Stimulated activated naive CD8-positive, alpha-beta T cell treated with anti-CD3 and anti-CD28 coated beads, Interleukin-15, Interleukin-2, amounts not matched to agents 100 ng/mL and 50 ng/mL, for 24 hours (primary cell): ENCODE measurements around the gene CROCC2.

Experiments used
- H3K27ac Mint-ChIP-seq: one replicate; pipeline ENCODE4 v1.8.0; 2021; ENCODE audit warnings: mild to moderate bottlenecking, mixed read lengths
- H3K27me3 Mint-ChIP-seq: one replicate; pipeline ENCODE4 v1.8.0; 2021; ENCODE audit warnings: mixed read lengths
- H3K36me3 Mint-ChIP-seq: one replicate; pipeline ENCODE4 v1.8.0; 2021; ENCODE audit warnings: low read depth, mixed read lengths
- H3K4me1 Mint-ChIP-seq: one replicate; pipeline ENCODE4 v1.8.0; 2021; ENCODE audit warnings: low read depth, mixed read lengths
- H3K4me3 Mint-ChIP-seq: one replicate; pipeline ENCODE4 v1.8.0; 2021; ENCODE audit warnings: mild to moderate bottlenecking, mixed read lengths
- H3K9me3 Mint-ChIP-seq: one replicate; pipeline ENCODE4 v1.8.0; 2021; ENCODE audit warnings: mixed read lengths

CROCC2 gene

GRCh38 chr2:240956935-240957655, 51.0 kb downstream of the CROCC2 start:
- no peaks in the 10 kb centered on the region for H3K9me3 Mint-ChIP-seq
- no peak overlapping the region for H3K4me3 Mint-ChIP-seq
- no peak overlapping the region for H3K27ac Mint-ChIP-seq
- H3K27me3 Mint-ChIP-seq: no peaks in the 10 kb centered on the region
- no peaks in the 10 kb centered on the region for H3K4me1 Mint-ChIP-seq
- no peaks in the 10 kb centered on the region for H3K36me3 Mint-ChIP-seq

- H3K4me1 Mint-ChIP-seq: no peaks in the 10 kb centered on the region
- H3K9me3 Mint-ChIP-seq: no peaks in the 10 kb centered on the region
- no peak overlapping the region for H3K4me3 Mint-ChIP-seq
- no peaks in the 10 kb centered on the region for H3K36me3 Mint-ChIP-seq
- H3K27ac Mint-ChIP-seq: no peak overlapping the region
- H3K27me3 Mint-ChIP-seq: no peaks in the 10 kb centered on the region
Measured at GRCh38 chr2:240957656-240958365, 51.7 kb downstream of the CROCC2 start.

DNA sequence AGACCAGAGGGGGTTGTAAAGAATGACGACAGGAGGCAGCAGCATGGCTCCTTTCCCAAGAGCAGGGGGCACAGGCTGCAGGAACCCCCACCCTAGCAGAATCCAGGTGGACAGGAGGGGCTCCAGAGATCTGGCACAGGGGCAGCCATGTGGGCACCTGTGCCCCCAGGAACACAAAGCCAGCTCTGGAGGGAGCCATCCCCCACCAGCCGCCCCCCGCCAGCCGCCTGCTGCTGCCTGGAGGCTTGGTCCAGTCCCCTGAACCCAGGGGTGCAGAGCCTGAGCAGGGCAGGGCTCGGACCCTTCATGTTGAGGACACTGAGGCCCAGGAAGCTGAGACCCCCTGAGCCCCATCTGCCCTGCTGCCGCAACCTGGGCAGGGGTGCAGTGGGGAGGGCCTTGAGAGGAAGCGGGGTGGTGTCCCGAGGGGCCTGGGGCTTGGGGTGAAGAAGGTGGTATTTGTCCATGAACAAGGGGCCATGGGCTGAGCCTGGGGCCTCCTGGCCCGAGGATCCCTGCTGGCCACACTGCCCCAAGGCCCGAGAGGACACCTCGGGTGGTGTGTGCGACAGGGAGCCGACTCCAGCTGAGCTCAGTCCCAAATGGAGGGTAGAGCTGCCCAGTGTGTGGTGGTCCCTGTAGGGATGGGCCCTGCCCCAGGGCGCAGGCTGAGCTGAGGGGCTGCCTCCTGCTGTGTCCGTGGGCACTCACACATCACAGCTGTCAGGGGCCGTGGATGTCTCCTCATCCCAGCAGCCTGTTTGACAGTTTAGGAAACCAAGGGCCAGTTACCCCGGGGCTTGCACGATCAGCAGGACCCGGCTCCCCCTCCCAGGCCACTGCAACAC, 52.5 kb downstream of the CROCC2 start:
- Mint-ChIP-seq H3K4me1 (no peaks in the 10 kb centered on the region), H3K4me3 (no peak overlapping the region), H3K9me3 (no peaks in the 10 kb centered on the region), H3K27ac (no peak overlapping the region), H3K36me3 (no peaks in the 10 kb centered on the region), H3K27me3 (no peaks in the 10 kb centered on the region)

- Mint-ChIP-seq H3K27ac (no peak overlapping the region), H3K4me3 (no peak overlapping the region), H3K9me3 (no peaks in the 10 kb centered on the region), H3K27me3 (no peaks in the 10 kb centered on the region), H3K4me1 (no peaks in the 10 kb centered on the region), H3K36me3 (no peaks in the 10 kb centered on the region)
Measured at GRCh38 chr2:240959214-240959940, 53.2 kb downstream of the CROCC2 start.

DNA sequence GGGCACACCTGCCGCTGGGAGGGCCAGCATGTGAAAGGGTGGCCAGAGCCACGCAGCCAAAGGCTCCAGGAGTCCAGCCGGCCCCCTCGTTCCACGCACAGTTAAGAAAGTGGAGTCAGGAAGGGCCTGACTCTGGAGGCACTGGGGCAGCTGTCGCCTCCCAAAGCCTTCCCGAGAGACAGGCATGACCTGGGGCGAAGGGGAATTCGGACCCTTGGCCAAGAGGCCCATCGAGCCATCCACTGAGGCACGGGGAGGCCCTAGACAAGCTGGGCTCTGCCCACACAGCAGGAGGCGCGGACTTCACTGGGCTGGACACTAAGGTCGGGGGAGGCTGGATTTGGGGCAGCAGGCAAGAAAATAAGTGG, 53.8 kb downstream of the CROCC2 start:
- Mint-ChIP-seq H3K27ac (no peak overlapping the region), H3K4me1 (no peaks in the 10 kb centered on the region), H3K4me3 (no peak overlapping the region), H3K27me3 (no peaks in the 10 kb centered on the region), H3K36me3 (no peaks in the 10 kb centered on the region), H3K9me3 (no peaks in the 10 kb centered on the region)

DNA sequence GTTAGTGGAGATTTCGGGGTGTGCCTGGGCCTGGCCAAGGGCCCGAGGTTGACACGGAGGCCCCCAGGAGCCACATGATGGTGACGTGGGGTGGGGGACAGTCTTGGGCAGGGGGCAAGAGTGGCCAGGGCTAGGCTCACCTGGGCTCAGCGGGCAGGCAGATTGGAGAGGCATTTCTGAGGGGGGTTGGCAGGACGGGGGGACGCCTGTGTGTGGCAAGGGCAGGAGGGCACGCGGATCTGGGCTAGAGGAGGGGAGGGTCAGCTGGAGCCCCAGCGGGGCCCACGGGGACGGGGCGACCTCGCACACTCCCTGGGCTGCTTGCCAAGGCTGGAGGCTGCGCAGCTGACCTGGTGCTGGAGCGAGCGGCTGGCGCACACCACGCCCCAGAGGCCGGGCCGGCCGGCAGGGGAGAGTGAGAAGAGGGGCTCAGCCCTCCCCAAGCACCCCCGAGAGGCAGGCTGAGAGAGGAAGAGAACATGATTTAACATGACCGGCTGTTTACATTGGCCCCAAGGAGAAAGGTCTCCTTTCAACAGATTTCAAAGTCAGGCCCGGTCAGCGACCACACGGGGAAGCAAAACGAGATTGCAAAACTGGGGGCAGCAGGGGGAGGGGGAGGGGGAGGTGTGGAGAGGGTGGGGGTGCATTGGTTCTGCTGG, 54.3 kb downstream of the CROCC2 start:
- H3K9me3 Mint-ChIP-seq: no peaks in the 10 kb centered on the region
- no peaks in the 10 kb centered on the region for H3K36me3 Mint-ChIP-seq
- H3K4me1 Mint-ChIP-seq: no peaks in the 10 kb centered on the region
- no peak overlapping the region for H3K4me3 Mint-ChIP-seq
- no peak overlapping the region for H3K27ac Mint-ChIP-seq
- H3K27me3 Mint-ChIP-seq: no peaks in the 10 kb centered on the region

DNA sequence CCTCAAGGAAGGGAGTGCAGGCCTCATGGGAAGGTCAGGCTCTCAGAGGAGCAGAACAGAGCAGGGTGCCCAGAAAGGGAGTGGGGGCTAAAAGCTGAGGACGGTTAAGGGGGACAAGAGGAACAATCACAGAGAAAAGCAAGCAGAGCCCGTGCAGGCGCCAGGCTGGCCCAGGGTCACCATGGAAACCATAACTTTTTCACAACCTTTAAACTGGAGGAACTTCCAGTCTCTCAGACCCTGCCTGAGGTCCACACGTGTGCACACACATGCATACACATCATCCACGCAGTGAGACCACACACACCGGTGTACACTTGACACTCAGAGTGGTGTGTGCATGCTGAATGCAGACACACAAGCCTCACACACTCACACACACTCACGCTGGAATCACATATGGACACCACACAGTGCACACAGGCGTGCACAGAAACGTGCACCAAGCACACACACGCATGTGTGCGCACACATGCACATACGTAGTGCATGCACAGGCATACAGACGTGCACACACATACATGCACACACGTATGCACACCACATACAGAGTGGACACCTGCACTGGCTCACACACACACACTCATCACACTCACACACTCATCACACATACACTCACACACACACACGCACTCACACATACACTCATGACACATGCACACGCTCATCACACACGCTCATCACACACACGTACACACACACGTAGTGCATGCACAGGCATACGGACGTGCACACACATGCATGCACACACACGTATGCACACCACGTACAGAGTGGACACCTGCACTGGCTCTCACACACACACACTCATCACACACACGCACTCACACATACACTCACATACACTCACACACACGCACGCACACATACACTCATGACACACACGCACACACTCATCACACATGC, 55.1 kb downstream of the CROCC2 start:
- no peaks in the 10 kb centered on the region for H3K27me3 Mint-ChIP-seq
- H3K4me3 Mint-ChIP-seq: no peak overlapping the region
- no peaks in the 10 kb centered on the region for H3K9me3 Mint-ChIP-seq
- H3K27ac Mint-ChIP-seq: no peak overlapping the region
- no peaks in the 10 kb centered on the region for H3K36me3 Mint-ChIP-seq
- no peaks in the 10 kb centered on the region for H3K4me1 Mint-ChIP-seq

DNA sequence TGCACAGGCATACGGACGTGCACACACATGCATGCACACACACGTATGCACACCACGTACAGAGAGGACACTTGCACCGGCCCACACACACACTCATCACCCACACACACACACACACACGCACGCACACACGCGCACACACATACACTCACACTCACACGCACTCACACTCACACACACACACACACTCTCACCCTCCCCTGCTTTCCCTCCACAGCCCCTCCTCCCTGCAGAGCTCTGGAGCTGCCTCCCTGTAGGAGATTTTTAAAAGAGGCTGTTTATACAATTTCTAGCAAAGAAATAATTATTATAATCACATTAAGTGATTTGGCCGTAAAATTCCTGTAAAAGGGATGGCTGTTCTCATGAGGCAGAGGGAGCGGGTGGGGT, 55.8 kb downstream of the CROCC2 start:
- no peaks in the 10 kb centered on the region for H3K36me3 Mint-ChIP-seq
- no peak overlapping the region for H3K4me3 Mint-ChIP-seq
- no peak overlapping the region for H3K27ac Mint-ChIP-seq
- no peaks in the 10 kb centered on the region for H3K27me3 Mint-ChIP-seq
- H3K4me1 Mint-ChIP-seq: no peaks in the 10 kb centered on the region
- H3K9me3 Mint-ChIP-seq: no peaks in the 10 kb centered on the region

DNA sequence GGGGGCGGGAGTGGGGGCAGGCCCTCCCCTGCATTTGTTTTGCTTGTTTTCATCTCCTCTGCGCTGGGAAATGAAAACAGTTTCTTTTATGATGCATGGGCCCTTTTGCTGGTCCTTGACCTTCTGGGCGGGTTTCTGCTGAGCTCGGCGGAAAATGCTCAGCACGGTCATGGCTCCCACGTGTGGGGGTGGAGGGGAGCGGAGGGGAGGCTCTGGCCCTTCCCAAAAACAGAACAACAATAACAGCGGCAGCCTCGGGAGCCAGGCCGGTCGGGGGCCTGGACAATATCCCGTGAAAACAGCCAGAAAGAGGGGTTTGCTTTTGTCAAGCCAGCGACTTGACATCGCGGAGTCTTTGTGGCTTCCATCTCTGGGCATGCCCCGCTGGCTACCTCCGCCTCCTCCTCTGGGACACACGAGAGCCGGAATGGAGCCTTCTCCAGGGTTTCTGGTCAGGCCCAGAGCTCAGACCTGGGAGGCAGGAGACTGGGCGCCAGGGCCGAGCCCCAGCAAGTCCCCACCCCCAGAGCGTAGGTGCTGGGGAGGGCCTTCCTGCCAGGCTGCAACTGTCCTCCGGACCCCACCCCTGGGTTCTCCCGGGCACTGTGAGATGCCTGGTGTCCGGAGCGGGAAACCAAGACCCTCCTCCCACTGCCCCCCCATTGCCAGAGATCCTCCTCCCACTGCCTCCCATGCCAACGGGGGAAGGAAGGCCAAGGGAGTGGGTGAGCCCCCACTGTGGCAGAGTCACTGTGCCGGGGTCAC, 56.3 kb downstream of the CROCC2 start:
- no peaks in the 10 kb centered on the region for H3K4me1 Mint-ChIP-seq
- H3K27me3 Mint-ChIP-seq: no peaks in the 10 kb centered on the region
- no peak overlapping the region for H3K27ac Mint-ChIP-seq
- H3K9me3 Mint-ChIP-seq: no peaks in the 10 kb centered on the region
- no peak overlapping the region for H3K4me3 Mint-ChIP-seq
- H3K36me3 Mint-ChIP-seq: no peaks in the 10 kb centered on the region

GRCh38 chr2:240963065-240963867, 57.1 kb downstream of the CROCC2 start:
- no peak overlapping the region for H3K27ac Mint-ChIP-seq
- no peaks in the 10 kb centered on the region for H3K9me3 Mint-ChIP-seq
- no peaks in the 10 kb centered on the region for H3K4me1 Mint-ChIP-seq
- no peaks in the 10 kb centered on the region for H3K27me3 Mint-ChIP-seq
- no peak overlapping the region for H3K4me3 Mint-ChIP-seq
- no peaks in the 10 kb centered on the region for H3K36me3 Mint-ChIP-seq

GRCh38 chr2:240963868-240964703, 58.0 kb downstream of the CROCC2 start:
- Mint-ChIP-seq H3K36me3 (no peaks in the 10 kb centered on the region), H3K27ac (no peak overlapping the region), H3K27me3 (no peaks in the 10 kb centered on the region), H3K4me3 (no peak overlapping the region), H3K9me3 (no peaks in the 10 kb centered on the region), H3K4me1 (no peaks in the 10 kb centered on the region)
